NCI-H146 treated with DMSO at 0.1 percent for 48 hours (cell line): ENCODE measurements around the gene P4HA1.
"Not testable (repeated sequence)": the region's sequence is repeated elsewhere in the genome, so short reads cannot be mapped to it uniquely, and the experiment has no call there.

Source experiments
- DNase-seq: peaks from one replicate; lab custom pipeline; 2025; ENCODE audit not compliant: unreplicated experiment; lab: John Stamatoyannopoulos, UW

The P4HA1 gene

DNA sequence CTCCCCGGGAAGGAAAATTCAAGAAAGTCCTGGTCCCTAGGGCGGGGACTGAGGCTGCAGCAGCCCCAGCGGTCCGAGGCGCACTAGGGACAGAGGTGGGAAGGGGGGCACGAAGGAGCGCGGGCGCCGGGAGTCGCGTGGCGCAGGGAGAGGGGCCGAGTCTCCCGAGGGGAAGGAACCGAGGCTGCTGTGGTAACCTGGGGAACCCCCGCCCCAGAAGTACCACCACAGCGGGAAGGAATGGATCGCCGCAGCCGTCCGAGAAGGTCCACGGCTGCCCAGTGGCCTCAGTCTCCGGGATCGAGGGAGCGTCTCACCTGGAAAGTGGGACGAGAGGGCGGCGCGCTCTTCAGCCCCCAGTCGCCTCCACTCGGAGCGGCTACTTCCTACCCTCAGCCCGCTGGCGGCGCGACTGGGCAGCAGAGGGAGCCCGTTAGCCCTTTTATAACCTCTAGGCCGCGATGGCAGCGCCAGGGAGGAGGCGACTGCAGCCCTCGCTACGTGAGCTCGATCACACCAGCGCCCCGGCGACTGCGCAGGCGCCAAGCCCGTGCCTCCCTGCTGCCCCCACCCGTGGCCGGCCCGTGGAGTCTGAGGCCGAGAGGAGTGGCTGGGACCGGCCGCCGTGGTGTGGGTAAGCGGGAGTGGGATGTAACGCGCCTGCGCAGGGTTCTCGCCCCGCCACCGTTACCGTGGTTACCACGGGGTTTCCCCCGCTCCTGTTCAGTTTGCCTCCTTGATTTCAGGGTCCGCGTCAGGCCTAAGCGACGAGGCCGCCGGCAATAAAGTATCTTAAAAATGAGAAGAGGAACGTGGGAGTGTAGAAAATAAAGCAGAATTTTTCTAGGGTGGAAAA, at the start of gene P4HA1:
Gene P4HA1 (minus strand): TSS at position 418 of the 856 bp plus-strand sequence. CDS start 21,983 bp downstream, outside the sequence.
- DNase-seq = peak; percentile 93

DNA sequence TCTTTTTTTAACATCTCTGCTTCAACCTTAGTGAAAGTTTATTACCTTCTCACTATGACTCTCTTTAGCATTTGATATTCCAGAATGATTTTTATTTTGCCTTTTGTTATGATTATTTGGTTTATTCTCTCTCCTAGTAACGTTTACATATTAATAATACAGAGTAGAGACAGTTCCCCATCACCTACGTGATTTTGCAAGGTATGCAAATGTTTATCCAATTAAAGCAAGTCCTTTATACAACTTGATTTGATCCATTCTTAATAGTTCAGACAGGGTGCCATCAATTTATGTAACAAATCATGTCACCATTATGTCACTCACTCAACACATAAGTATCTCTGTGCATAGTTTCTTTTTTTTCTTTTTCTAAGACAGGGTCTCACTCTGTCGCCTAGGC, 44.9 kb upstream of the P4HA1 start:
- no peak for DNase-seq

DNA sequence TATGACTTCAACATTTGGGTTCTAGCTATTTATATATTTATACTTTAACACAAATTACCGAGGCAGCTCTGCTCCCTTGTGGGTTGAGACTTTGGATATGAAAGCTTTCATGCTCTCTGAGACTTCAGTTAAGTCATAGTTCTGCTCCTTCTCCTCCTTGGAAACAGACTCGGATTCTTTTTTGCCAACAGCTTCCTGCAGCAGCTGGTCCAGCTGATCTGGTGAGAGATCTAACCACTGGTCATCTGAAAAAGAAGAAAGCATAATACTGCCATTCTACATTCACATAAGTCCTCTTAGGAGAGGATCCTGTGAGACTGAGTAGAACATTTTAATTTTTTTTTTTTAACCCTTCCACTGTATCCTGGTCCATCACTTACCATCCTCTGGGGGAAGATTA, 42.6 kb upstream of the P4HA1 start:
- no peak for DNase-seq

DNA sequence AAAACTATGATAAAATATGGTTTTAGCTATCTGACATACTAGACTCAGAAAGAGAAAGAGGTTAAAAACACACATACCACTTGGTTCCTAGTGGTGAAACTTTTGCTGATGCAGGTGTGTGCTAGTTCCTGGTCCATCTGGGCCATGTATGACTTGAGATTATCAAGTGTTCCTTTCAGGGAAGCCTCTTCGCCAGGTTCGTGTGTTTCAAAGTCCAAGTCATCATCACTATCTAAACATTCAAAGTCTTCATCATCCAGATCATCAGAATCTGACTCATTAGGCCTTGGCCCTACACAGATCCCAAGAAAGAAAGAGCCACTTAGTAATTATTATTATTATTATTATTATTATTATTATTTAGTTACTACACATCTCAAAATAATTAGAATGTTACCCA, 40.0 kb upstream of the P4HA1 start:
- DNase-seq = no peak

DNA sequence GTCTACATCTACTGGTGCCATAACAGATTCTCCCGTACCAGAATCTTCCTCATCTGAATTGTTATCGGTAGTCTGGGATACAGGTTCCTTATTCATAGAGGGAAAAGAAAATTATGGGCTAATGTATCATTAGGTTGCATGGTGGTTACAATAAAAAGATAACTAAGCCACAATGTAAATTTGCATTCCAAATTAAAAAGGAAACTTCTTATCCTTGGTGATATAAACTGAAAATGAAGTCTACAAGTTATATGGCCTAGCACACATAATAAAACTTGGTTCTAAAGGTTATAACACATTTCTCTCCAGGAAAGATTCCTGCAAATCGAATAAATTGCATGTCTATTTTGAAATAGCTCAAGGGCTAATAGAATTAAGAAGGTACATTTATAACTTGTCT, 38.1 kb upstream of the P4HA1 start:
- no peak for DNase-seq

DNA sequence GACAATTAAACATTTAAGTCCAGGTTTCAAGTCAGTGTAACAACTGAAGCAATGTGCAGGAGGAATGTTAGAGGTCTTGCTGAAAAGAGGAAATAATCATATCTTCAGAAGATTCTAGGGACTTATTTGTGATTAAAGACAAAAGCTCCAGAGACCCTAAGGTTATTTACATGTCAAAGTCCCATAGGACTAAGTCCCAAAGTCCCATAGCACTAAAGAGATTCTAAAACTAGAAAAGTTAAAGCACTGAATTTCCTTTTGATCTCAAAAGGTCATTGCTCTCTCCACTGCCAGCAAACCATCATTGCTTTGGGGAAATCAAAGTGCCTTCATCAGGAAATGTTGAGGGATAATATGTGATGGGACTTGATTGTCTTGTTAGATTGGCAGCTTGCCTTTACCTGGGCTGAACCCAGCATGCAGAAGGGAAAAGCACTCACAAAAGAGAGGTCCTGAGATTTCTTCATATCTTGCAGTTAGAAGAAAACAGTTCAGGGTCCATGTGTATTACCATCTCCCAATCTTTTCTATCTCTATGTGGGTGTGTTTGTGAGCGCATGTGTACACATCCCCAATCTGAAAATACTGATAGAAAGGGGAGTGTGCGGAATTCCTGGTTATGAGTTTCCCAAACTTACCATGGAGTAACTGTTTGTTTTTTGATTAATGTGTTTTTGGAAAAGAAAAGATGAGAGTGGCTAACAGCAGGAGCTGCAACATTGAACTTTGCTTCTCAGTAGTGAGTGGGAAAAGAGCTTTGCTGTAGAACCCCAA, 35.4 kb upstream of the P4HA1 start:
- no peak for DNase-seq

DNA sequence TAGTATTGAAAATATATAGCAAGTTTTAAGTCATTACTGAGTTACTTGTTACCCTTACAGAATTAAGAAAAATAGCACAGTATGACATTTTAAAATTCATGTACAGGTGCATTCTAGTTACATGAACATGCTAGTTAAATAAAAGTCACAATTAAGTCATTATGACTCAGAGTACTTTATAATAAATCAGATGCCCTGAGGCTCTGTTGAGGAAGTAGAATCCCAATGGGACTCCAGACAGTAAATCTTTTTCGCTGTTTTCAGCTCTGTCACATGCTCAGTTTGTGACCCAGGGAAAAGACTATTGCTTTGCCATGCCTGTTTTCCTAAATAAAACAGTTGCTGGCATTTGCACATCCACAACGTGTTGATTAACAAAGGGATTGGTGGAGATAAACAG, 34.6 kb upstream of the P4HA1 start:
- DNase-seq = peak; percentile 63

DNA sequence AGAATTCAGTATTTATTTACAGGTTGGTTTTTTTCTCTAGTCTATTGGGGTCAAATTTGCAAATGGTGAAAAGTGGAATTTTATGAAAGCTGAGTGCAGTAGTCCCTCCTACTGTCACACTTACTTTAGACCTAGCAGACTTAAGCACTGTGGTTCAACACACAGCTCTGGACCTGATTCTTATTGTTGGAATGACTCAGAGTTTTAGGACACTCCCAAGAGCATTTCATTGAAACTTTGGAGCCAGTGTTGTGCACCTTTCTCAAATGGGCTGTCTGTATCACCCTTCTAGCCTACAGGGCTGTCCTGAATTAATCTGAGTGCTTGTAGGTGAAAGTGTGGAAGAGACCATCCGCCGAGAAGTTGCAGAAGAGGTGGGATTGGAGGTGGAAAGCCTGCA, 29.7 kb upstream of the P4HA1 start:
- DNase-seq = no peak

DNA sequence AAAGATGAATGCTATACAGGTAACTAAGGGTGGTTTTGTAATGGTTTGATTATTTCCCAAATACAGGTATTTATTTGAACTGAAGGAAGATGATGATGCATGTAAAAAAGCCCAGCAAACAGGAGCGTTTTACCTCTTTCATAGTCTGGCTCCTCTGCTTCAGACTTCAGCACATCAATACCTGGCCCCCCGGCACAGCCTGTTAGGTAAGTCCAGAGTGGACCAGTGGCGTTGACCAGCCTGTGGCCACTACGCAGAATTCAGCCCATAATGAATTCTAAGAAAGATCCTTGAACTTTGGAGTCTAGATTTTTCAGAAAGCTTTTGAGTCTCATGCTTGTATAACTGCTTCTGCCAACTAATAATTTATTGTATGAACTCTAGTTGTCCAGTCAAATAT, 23.3 kb upstream of the P4HA1 start:
- DNase-seq = no peak

DNA sequence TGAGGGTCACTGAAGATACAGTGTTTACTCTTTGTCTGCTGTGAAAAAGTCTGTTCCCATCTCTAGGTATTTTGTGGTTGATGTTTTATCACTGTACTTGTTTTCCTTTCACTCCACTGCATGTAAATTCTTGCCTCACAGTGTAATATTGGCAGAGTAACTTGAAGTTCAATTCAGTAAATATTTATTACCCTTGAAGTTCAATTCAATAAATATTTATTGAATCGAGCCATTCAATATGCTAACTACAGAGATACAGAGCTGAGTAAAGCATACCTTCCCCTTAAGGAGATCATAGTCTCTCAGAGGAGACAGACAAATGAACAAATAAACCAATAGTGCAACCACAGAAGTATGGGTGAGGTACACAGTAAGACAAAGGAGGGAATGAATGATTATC, 22.8 kb upstream of the P4HA1 start:
- DNase-seq = no peak

DNA sequence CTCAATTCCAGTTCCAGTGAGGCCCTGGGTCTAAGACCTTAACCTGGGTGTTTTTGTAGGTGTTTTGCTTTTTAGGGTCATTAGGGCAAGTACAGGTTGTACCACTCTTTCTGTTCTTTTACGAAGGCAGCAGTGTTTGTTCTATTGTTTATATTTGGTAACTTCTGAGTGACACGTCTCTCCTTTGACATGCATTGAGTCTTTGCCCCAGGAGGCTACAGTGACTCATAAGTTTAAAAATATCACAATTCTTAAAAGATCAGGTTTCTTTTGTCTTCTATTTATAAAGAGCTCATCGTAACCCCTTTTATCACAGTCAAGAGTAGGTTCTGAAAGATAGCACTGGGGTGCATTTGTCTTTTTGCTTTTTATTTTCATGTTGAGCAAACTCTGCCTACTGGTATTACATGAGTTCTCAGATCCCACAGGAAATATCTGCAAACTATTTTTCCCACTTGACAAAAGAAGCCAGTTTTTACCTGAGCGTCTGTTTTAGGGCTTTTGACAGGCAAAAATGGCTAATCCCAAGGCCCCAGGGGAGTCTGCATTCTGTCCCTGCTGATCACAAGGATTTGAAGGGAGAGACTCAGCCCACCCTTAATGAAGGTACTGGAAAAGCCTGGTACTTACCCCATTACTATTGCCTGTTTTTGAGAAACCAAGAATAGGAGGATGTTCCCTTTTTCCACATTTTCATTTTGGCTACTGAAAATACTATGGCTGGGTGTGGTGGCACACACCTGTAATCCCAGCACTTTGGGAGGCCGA, 21.5 kb upstream of the P4HA1 start:
- no peak for DNase-seq

DNA sequence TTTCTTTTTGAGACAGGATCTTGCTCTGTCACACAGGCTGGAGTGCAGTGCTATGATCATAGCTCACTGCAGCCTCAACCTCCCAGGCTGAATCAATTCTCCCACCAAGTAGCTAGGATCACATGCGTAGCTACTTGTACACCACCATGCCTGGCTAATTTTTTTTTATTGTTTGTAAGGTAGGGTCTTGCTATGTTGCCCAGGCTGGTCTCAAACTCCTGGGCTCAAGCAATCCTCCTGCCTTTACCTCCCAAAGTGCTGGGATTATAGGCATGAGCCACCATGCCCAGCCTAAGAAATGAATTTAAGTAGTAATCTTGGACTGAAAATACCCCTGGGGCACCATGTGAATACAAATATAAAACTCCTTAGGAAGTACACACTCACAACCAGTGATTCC, 19.4 kb upstream of the P4HA1 start:
- no peak for DNase-seq

DNA sequence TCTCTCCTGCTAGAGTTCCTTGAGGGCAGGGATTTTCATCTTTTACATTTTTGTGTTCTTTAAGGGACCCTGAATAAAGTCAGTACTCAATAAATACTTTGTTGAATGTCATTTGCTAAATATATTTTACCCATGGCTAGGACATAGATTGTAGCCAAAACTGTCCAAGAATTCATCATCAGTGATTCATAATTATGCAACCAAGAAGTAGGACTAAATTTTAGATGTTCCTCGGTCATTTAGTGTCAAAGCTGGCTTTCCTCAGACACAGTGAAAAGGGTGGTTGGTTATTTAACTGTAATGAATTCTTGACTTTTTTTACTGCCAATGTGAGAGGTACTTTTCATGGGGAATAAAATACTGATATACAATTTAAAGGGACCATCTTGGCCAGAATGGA, 16.9 kb upstream of the P4HA1 start:
- no peak for DNase-seq

DNA sequence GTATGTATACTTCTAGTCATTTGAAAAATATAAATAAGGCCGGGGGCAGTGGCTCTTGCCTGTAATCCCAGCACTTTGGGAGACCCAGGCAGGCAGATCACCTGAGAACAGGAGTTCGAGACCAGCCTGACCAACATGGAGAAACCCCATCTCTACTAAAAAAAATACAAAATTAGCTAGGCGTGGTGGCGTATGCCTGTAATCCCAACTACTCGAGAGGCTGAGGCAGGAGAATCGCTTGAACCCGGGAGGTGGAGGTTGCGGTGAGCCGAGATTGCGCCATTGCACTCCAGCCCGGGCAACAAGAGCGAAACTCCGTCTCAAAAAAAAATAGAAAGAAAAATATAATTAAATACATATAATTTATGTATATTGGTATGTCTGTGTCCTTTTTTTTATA, 15.4 kb upstream of the P4HA1 start:
- DNase-seq = not testable (repeated sequence)

DNA sequence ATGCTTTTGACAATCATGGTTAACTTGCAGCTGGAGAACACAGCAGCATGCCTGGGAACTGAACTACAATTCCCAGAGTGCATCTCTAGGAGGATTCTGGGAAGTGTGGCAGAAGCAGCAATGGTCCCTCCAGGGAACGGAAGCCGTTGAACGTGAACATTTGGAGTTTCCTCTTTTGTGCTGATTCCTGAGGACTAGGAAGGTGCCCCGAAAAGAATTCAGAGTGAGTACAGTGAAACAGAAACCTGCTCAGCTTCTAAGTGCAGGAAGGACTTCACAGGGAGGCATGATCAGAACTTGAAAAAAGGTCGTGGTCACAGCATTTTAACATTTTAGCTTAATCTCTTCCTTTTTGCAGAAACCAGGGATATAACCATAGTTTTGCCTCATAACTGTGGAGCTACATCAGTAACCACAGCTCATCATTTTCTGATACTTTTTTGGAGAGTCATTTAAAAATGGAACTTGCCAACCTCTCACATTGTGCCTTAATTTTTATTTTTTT, 13.7 kb upstream of the P4HA1 start, which contains the start of gene NUDT13:
Gene NUDT13 (plus strand): TSS at position 111 of the 505 bp plus-strand sequence. CDS start 3,911 bp downstream, outside the sequence.
- DNase-seq = no peak

DNA sequence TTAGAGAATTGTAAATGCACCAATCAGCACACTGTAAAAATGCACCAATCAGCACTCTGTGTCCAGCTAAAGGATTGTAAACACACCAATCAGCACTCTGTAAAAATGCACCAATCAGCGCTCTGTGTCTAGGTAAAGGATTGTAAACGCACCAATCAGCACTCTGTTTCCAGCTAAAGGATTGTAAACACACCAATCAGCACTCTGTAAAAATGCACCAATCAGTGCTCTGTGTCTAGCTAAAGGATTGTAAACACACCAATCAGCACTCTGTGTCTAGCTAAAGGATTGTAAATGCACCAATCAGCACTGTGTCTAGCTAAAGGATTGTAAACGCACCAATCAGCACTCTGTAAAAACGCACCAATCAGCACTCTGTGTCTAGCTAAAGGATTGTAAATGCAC, 12.6 kb upstream of the P4HA1 start:
- DNase-seq = not testable (repeated sequence)

DNA sequence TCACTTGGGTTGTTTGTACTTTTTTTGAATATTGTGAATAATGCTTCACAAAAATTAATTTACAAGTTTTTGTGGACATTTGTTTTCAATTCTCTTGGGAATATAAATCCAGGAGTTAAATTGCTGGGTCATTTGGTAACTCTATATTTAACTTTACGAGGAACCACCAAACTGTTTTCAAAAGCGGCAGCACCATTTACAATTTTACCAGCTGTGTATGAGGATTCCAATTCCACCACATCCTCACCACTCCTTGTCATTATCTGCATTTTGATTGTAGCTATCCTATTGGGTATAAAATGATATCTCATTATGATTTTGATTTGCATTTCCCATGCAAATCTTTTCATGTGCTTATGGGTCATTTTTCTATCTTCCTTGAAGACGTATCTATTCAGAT, 9.6 kb upstream of the P4HA1 start:
- DNase-seq = no peak

DNA sequence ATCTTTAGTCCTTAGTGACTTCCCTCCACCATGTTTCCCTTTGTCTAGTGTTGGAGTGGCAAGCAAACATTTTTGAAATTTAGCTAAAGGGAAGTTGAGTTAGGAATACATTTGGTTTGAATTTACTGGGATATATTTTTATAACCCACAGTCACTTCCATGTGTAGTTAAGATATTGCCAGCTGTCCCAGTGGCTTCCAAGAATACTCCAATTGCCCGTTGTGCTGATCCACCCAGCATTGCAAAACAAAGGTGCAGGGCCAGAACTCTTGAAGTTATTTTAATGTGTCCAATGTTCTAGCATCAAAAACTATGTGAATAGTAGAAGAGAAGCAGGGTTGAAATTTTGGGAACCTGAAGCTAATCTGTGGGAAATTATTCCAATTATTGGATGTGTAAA, 2.5 kb upstream of the P4HA1 start:
- DNase-seq = no peak

DNA sequence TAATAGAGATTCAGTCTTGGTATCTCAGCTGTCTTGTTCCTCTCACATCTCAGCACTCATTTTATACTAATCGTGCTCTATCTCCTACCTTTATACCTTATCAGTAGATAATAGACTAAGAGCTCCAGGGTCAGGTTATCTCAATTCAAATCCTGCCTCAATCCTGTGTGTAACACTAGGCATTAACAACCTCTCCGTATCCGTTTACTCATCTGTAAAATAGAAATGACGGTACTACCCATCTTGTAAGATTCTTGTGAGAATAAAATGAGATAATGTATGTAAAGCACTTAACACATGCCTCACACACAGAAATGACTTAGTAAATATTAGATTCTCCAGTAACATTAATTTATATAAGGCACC, 622 bp upstream of the P4HA1 start:
- no peak for DNase-seq

DNA sequence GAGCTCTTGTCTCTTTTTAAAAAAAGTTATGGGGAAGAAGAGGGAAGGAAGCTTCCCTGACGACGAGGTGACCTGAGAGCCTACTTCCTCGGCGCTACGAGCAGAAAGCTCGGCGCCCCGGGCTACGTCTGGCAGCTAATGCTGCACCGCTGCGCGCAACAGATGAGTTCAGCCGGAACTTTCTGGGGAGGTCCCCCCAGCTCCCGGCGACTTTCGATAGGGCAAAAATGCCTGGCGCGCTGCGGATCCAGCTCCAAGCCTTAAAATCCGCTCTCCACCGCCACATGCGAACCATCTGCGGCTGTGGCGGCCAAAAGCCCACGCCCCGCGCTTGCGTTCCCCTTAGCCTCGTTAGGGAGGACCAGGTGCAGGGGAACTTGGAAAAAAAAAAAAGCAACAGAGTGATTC, 621 bp downstream of the P4HA1 start:
- peak; percentile 46 for DNase-seq

DNA sequence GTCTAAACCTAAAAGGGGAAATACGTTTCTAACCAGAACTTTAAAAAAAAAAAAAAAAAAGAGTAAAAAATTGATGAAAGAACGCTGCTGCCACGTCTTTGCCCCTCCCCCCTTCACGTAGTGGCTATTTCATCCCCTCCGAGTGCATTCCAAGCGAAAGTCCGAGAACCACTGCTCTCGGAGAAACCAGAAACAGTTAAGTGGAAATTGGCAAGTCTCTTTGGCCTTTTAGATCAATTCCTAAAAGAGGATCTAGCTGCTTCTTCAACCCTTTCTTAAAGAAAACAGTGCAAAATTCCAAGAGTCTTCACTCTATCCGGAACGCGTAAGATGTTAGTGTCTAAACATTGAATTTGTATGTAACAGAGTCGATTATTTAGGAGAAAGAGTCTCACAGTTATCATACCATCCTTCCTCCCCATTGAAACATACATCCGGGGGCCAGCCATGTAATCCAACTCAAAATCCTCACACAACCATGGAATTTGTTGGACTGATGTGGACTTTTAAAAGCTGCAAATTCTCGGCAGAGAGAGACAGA, 1.1 kb downstream of the P4HA1 start:
- peak; percentile 16 for DNase-seq
